HG02943 (cell line): ENCODE results near the gene SEPHS2.
"Not testable (repeated sequence)": the region's sequence is repeated elsewhere in the genome, so short reads cannot be mapped to it uniquely, and the experiment has no call there.

Experiments
- ATAC-seq: cut with Tn5 transposase; IDR thresholded peaks from one replicate; pipeline ENCODE4 v1.9.1; 2021; ENCODE audit warnings: mild to moderate bottlenecking, low read depth, moderate library complexity; ENCODE audit not compliant: unreplicated experiment

The SEPHS2 gene

DNA sequence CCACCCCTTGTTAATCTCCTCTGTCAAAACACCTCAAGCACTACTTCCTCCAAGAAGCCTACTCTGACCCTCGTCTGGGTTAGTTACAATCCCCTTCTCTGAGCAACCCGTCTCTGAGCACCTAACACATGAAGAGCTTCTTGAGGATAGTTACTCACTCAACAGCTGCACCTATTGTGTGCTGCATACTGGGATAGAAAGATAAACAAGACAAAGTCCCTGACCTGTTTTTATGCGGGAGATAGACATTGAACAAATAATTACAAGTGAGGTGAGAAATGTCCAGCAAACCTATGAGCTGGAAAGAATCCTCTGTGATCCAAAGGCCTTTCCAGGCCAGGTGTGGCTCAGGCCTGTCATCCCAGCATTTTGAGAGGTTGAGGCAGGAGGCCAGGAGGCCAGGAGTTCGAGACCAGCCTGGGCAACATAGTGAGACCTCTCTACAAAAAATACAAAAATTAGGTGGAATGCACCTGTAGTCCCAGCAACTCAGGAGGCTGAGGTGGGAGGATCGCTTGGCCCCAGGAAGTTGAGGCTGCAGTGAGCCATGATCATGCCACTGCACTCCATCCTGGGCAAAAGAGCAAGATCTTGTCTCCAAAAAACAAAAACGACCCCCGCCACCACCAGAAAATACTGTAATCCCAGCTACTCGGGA, 43.8 kb downstream of the SEPHS2 start:
- ATAC-seq, result no peak

DNA sequence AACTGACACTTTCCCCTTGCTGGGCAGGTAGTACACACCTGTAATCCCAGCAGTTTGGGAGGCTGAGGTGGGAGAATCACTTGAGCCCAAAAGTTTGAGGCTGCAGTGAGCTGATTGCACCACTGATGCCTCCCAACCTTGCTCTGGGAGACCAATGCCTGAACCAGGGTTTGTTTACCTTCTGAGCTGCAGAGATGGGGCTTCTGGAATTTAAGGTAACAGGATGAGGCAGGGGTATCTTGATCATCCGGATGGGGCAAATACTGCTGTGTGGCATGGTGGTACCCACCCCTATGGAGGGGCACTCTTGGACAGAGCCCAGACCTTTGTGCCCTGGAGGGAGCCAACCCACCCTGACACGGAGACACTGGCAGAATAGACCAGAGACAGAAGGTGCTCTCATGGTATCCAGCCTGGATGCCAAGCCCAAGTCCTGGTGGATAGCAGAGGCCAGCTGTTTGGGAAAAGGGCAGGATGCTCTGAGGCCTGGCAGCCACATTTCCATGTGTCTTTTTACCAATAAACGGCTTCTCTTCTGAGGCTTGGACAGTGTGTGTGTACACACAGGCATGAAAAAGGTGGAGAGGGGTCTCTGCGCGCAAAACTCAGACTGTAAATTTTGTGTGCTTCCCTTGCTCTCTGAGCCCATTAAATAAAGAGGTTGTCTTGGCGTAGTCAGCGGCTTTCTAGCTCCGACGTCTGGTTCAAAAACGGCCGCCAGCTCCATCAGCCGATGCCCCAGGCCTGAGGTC, 46.1 kb downstream of the SEPHS2 start:
- ATAC-seq, result no peak

DNA sequence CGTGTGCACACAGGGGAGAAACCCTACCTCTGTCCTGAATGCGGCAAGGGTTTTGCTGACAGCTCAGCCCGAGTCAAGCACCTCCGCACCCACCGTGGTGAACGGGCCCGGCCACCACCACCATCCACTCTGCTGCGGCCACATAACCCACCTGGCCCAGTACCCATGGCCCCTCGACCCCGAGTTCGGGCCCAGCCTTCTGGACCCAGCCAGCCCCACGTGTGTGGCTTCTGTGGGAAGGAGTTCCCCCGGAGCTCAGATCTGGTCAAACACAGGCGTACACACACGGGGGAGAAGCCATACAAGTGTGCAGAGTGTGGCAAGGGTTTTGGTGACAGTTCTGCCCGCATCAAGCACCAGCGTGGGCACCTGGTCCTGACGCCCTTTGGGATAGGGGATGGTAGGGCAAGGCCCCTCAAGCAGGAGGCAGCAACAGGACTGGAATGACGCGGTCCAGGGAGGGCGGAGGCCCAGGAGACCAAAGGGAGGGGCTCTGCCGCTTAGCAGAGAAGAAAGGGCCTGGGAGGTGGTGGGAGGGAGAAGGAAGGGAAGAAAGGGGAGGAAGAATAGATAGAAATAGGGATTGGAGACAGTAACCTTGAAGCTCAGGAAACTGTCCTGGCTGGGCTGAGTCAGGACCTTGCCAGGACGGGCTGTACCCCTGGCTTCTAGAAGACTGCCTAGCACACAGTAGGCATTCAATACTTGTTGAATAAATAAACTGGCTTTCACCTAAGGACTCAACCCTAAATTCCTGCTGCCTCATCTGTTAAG, 46.8 kb downstream of the SEPHS2 start:
- ATAC-seq, result no peak

DNA sequence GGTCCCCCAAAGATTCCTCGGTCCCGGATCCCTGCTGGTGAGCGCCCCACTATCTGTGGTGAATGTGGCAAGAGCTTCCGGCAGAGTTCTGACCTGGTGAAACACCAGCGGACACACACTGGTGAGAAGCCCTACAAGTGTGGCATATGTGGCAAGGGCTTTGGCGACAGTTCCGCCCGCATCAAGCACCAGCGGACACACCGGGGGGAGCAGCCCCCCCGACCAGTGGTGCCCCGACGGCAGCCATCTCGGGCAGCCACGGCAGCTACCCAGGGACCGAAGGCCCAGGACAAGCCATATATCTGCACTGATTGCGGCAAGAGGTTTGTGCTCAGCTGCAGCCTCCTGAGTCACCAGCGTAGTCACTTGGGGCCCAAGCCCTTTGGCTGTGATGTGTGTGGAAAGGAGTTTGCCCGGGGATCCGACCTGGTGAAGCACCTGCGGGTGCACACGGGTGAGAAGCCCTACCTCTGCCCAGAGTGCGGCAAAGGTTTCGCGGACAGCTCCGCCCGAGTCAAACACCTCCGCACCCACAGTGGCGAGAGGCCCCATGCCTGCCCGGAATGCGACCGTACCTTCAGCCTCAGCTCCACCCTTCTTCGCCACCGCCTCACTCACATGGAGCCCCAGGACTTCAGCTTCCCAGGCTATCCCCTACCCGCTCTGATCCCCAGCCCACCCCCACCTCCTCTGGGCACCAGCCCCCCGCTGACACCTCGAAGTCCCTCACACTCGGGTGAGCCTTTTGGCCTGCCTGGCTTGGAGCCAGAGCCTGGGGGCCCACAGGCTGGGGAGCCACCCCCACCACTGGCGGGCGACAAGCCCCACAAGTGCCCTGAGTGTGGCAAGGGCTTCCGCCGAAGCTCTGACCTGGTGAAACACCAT, 47.7 kb downstream of the SEPHS2 start:
- ATAC-seq, result no peak

DNA sequence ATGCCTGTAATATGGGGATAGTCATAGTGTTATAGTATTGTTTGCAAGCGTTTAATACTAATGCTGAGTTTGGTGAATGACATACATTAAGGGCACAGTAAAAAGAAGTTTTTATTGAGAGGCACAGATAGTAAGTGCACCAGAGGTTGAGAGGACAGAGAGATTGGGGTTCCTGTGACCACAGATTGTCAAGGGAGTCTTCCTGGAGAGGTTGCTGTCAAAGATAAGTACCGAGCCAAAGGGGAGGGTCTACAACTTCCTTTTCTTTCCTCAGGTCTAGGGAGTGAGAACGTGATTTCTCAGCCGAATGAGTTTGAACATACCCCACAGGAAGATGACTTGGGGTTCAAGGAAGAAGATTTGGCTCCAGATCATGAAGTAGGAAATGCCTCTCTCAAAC, 48.6 kb downstream of the SEPHS2 start:
- ATAC-seq, result no peak

DNA sequence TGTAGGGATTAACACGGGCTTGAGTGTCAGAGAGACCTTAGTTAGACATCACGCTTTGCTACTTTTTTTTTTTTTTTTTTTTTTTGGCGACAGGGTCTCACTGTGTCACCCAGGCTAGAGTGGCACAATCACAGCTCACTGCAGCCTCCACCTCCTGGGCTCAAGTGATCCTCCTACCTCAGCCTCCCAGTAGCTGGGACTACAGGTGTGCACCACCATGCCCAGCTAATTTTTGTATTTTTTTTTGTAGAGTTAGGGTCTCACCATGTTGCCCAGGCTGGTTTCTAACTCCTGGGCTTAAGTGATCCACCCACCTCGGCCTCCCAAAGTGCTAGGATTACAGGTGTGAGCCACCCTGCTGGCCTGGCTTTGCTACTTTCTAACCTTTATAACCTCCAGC, 49.0 kb downstream of the SEPHS2 start:
- ATAC-seq, result not testable (repeated sequence)

DNA sequence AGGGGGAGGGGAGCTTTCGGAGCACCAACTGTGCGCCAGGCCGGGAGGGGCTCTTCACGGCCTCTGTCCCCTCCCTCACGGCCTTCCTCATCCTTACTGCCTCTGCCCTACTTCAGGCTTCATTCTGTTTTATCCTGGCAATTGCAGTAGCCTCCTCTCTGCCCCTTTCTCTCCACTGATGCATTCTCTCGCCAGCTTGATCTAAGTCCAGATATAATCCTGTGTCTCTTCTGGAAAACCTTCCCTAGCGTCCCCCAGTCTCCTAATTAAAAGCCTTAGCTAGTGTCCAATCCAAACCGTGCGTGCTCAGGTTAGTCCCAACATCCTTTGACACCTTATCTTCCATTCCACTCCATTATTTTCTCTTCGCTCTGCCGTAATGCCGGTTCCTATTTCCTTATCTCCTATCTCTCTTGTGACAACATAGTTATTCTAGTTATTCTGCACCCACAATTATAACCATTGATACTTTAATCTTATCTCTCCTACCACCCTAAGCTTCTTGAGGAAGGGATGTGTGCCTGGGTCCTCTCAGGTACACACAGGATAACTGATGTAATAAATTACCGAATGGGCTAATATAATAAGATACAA, 49.6 kb downstream of the SEPHS2 start:
- no peak for ATAC-seq

DNA sequence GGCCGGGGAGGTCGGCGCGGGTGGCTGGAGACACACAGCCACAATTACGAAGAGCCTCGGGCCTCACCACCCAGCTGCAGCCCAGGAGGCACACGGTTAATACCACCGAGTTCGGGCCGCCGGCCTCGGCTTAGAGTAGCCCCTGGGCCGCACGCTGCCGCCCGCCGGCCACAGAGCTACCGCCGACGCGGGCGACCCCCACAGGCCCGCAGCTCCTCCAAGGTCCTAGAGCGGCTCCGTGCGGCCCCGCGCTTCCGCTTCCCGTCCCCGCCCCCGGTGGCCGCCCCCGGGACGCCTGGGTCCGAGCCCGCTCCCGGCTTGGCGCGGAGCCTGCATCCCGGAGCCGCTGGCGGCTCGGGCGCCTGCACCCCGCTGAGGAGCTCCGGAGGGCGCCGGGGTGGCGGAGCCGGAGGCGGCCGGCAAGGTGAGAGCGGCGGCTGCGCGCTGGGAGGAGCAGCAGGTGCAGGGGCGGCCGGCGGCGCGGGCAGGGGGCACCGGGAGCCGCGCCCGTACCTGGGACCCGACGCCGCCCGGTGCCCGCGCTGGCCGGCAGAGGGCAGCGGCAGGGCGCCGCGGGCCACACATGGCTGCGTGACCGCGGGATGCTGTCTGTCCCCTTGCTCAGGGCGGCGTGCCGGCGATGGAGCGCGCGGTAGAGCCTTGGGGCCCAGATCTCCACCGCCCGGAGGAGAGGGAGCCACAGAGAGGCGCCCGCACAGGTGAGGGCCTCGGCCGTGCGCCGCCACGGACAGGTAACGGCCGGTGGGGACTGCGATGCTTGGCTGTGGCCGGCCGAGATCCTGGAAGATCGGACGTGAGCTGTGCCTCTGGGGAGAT, 50.3 kb downstream of the SEPHS2 start, which contains the start of gene ZNF48:
TSS of gene ZNF48 (plus strand) at position 266 of the 837 bp plus-strand sequence. CDS start at position 641, 375 bp downstream.
- no peak for ATAC-seq

DNA sequence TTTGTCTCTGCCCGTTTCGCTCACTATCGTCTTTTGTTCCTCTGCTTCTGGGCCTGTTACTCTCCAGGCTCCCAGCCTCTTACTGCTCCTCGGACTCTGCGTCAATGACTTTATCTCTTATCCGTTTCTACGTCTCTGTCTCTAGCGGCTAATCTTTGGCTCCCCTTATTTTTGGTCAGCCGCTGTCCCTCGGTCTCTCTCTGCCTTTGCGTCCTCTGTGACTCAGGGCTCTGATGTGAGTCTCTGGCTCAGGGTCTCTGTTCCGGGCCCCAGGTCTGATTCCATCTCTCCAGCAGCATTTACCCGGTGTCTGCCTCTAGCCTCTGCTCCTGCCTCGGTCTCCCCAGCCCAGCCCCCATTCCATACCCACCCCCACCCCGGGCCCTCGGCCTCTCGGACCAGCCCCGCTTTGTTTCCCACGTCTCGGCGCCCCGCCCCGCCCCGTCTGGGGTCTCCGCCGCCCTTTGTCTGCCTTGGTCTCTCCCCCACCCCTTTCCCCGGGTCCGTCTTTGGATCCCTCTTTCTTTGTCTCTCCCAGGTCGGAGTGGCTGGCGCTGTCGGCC, 51.0 kb downstream of the SEPHS2 start:
- ATAC-seq, result no peak
